Measurements from ENCODE around the gene ZNF726.
"Not testable (repeated sequence)": the region's sequence is repeated elsewhere in the genome, so short reads cannot be mapped to it uniquely, and the experiment has no call there.

Gene ZNF726

GRCh38 chr19:23943411-23943810, 28.7 kb downstream of the ZNF726 start:
- no peak for DNase-seq (ENCODE audit: low read depth, low spot score)

GRCh38 chr19:23946569-23946968, 31.9 kb downstream of the ZNF726 start:
- no peak for DNase-seq (ENCODE audit: low read depth, low spot score)

GRCh38 chr19:23949611-23950010, 34.9 kb downstream of the ZNF726 start:
- no peak for DNase-seq (ENCODE audit: low read depth, low spot score)

GRCh38 chr19:23956051-23956450, 41.4 kb downstream of the ZNF726 start:
- DNase-seq (ENCODE audit: low read depth, low spot score), result no peak

- DNase-seq (ENCODE audit: low read depth, low spot score), result no peak
Measured at GRCh38 chr19:23957660-23958281, 43.1 kb downstream of the ZNF726 start.

- not testable (repeated sequence) for DNase-seq (ENCODE audit: low read depth, low spot score)
Measured at GRCh38 chr19:23963396-23963795, 48.7 kb downstream of the ZNF726 start.

- DNase-seq (ENCODE audit: low read depth, low spot score), result not testable (repeated sequence)
Measured at GRCh38 chr19:23963881-23964280, 49.2 kb downstream of the ZNF726 start.

- not testable (repeated sequence) for DNase-seq (ENCODE audit: low read depth, low spot score)
Measured at GRCh38 chr19:23964334-23964733, 49.6 kb downstream of the ZNF726 start.

- no peak for DNase-seq (ENCODE audit: low read depth, low spot score)
Measured at GRCh38 chr19:23969630-23970029, 54.9 kb downstream of the ZNF726 start.

GRCh38 chr19:23971598-23971997, 56.9 kb downstream of the ZNF726 start:
- no peak for DNase-seq (ENCODE audit: low read depth, low spot score)

- DNase-seq (ENCODE audit: low read depth, low spot score), result no peak
Measured at GRCh38 chr19:23972161-23972560, 57.5 kb downstream of the ZNF726 start.

- no peak for DNase-seq (ENCODE audit: low read depth, low spot score)
Measured at GRCh38 chr19:23974941-23975340, 60.3 kb downstream of the ZNF726 start.

- not testable (repeated sequence) for DNase-seq (ENCODE audit: low read depth, low spot score)
Measured at GRCh38 chr19:23976631-23977030, 61.9 kb downstream of the ZNF726 start.

- DNase-seq (ENCODE audit: low read depth, low spot score), result not testable (repeated sequence)
Measured at GRCh38 chr19:23977256-23977655, 62.6 kb downstream of the ZNF726 start.

GRCh38 chr19:23978068-23978467, 63.4 kb downstream of the ZNF726 start:
- DNase-seq (ENCODE audit: low read depth, low spot score), result no peak

- no peak for DNase-seq (ENCODE audit: low read depth, low spot score)
Measured at GRCh38 chr19:23980805-23981204, 66.1 kb downstream of the ZNF726 start.

- no peak for DNase-seq (ENCODE audit: low read depth, low spot score)
Measured at GRCh38 chr19:23981863-23982262, 67.2 kb downstream of the ZNF726 start.

GRCh38 chr19:23983406-23983805, 68.7 kb downstream of the ZNF726 start:
- no peak for DNase-seq (ENCODE audit: low read depth, low spot score)
